Measurements from ENCODE around the gene SNAPIN.

GRCh38 chr1:153633754-153634665, 24.5 kb upstream of the SNAPIN start, which contains the start of gene CHTOP:
- TF ChIP-seq POLR2A (IDR thresholded peaks at IDR 0.05) (peak; percentile 74), CTCF (IDR thresholded peaks at IDR 0.05) (peak in 1 of 3 experiments; percentile 38)
